Fibroblast of skin of right quadriceps (primary cell): Measurements from ENCODE around the gene NOL9.

ENCODE experiments used
- DNase-seq: peaks from one replicate; pipeline ENCODE4 v3.0.0-alpha.2; 2013

The NOL9 gene

DNA sequence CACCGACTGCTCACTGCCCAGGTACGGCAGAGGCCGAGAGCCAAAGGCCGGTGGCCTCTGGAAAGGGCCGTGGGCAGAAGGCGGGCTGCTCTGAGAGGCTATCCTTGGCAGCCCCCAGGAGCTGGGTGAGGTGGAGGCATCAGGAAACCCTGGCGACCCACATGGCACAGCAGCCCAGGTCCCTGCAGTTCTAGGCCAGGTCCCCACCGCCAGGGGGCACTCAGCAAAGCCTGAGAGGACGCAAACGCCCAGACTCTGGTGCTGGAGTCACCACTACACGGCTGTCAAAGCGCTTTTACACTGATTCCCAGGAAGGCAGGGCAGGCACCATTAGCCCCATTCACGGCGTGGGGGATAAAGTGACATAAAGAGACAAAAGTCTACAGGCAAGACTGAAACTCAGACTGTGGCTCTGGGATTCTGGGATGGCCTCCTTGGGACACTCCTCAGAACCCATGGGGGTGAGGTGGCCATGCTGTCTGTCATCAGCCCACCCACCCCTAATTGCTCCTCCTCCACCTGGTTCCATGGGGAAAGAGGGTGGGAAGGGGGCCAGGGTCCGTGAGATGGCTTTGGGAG is 67.8 kb downstream of the NOL9 start:
- DNase-seq: peak; percentile 78

DNA sequence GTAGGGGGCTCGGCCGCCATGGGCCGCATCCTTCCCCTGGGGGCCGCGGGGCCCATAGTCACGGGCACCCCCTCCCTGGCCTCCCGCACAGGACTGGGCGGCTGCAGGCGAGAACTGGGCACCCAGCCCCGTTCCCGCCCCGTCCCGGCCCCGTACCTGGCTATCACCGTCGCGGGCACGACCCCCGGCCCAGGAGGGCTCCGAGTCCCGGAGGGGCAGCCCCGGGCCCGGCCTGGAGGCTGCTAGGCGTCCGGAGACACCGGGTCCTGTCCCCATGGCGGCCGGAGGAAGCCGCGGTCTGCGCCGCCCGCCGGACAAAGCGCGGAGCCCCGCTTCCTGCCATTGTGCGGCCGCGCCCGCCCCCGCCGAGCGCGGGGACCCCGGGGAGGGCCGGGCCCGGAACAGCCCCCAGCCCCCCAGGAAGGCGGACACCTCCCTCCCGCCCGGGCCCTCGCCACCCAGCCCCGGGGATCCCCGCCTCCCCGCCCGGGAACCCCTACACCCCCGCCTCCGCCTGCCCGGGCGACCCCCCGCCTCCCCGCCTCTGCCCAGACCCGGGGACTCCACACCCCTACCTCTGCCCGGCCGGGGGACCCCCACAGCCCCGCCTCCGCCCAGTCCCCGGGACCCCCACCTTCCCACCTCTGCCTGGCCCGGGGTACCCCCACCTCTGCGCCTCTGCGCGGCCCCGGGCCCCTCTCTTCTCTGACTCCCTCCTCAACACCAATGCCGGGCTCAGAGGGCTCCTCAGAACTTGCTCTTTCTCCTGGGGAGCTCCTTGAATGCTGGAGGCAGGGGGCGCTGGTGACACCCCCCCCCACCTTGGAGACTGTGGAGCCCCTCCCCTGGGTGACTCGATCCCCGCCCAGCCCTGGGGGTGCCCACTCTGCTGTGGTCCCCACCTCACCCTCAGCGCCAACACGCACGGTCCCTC is 68.9 kb downstream of the NOL9 start:
- DNase-seq: peak; percentile 27

DNA sequence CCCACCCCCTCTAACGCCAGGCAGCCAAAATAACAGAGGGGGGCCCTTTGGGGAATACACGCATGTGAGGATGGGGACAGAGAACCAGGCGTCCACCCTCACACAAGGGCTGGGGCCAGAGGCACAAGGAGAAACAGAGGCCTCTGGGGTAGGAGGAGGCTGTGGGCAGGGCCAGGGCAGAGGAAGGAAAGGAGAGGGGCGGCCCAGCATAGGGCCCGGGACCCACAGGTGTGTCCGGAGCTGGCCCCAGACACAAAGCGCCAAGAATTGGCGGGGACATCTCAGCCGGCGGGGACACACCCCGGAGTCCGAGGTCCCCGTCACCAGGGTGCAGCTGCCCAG is 69.5 kb downstream of the NOL9 start:
- DNase-seq: no peak

DNA sequence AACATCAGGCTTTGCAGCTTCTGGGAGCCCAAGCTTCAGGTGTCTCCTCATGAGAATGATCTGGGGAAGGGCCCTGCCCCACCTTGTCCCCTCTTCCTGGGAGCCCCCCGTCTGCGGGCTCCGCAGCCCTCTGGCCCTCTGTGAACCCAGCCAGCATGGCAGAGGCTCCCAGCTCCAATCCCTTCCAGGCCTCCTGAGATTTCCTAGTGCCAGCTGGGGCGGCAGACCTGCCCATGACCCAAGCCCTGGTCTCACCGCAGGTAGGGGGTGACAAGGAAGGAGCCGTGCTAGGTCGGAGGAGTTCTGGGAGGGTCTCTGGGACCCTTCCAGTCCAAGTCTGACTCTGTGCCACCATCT is 70.6 kb downstream of the NOL9 start:
- no peak for DNase-seq

DNA sequence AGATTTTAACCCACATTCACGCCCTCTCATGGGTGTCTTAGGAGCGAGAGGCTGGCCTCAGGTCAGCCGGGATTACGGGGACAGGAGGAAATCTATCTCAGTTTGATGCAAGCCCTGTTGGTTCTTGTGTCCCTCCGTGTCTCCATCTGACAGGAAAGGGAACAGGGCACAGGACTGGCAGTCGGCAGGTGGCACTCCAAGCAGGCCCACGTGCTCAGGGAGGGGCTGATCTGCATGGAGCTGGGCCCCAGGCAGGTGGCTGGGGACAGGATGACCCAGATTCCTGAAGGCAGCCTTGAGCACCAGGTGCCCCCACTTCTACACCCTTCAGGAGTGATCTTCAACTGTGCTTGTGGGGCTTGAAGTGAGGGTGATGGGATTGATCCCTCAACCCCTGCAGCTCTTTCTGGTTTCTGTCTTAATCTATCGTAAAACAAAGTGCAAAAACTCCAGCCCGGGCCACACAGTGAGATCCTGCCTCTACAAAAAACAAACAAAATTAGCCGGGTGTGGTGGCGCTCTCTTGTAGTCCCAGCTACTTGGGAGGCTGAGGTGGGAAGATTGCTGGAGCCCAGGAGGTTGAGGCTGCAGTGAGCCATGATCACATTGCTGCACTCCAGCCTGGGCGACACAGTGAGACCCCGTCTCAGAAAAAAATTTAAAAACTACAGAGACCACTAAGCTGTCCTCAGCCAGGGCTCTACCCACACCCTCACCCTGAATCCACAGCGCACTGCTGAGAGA is 71.1 kb downstream of the NOL9 start:
- no peak for DNase-seq

DNA sequence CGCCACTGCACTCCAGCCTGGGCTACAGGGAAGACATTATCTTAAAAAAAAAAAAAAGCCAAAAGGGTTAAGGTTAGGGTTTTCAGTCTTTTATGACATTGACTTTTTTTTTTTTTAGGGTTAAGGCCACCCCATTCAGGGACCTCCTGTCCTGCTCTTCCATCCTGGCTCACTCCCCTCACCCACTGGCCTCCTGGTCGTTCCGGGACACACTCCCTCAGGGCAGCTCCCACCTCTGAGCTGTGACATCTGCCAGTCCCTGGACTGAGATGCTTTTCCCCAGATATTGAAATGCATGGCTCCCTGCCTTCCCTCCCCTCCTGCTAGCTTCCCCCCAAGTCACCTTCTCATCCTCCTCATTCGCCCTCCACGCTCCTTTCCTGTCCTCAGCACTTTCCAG is 72.5 kb downstream of the NOL9 start:
- no peak for DNase-seq

DNA sequence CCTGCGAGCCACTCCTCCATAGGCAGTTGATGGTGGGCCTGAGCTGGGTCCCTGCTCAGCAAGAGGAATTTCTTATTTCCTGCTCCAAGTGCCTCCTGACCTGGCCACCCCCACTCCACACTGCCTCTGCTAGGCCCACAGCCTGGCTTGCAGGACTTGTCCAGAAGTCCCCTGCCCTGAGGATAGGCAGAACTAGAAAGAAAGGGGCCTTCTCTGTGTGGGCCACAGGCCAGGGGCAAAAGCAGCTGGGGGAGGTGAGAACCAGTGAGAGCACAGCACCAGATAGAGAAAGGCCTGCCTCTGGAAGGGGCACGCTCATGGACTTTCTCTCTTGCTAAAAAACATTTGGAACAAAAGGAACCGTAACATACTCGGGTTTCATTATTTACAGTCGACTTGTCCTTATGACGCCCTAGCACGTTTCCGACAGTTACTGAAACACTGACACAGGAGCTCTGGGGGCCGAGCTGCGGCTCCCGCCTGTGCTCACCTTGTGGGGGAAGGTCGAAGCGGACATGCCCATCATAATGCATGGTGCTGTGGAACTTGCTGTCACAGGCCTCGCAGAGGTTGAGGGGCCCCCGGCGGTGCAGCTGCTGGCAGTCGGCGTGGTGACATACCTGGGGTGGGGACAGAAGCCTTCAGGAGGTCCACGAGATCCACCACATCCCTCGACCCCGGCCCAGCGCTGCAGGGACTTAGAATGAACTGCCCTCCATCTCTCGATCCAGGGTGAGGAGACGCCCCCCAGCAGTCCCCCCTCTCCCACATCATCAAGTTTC is 77.1 kb downstream of the NOL9 start:
- DNase-seq: no peak

DNA sequence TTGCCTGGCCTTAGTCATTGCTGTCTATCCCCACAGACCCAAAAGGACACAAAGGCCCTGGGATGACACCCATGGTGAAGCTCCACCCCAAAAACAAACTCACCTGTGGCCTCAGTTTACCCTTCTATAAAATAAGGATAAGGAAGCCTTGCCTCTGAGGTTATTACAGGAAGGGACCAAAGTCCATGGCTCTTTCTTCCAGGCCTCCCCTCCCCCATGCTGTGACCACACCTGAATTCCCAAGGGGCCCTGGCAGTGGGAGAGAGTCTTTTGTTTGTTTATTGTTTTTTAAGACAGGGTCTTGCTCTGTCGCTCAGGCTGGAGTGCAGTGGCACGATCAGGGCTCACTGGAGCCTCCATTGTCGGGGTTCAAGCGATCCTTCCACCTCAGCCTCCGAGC is 77.8 kb downstream of the NOL9 start:
- no peak for DNase-seq

DNA sequence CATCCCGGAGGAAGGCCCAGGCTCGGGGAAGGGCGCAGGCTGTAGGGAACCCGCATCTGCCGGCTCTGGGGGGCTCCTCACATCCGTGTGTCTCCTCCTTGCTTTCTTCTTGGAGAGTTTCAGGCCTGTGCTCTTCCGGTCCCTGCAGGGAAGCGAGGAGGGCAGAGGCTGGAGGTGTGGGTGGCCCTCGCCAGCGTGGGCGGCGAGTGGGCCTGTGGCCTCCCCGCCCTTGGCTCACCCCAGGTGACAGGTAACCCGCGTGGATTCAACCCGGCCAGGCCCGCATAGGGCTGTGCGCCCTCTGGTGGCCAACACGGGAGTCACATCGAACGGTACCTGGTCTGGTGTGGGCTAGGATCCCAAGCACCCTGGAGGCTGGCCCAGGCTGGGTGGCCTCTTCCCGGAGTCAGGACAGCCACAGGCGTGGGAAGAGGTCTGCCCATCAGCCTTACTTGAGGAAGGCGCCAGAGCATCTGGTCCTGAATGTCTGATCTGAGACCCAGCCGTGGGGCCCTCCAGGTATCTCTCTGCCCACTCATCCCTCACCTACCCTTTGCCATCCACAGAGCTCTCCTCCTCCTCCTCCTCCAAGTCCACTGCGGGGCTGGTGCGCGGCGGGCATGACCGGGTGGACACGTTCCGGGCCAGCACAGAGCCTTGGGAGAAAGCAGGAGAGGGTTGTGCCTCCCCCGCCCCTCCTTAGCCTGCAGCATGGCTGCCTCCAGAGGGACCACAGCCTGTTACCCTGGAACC is 78.8 kb downstream of the NOL9 start:
- no peak for DNase-seq

DNA sequence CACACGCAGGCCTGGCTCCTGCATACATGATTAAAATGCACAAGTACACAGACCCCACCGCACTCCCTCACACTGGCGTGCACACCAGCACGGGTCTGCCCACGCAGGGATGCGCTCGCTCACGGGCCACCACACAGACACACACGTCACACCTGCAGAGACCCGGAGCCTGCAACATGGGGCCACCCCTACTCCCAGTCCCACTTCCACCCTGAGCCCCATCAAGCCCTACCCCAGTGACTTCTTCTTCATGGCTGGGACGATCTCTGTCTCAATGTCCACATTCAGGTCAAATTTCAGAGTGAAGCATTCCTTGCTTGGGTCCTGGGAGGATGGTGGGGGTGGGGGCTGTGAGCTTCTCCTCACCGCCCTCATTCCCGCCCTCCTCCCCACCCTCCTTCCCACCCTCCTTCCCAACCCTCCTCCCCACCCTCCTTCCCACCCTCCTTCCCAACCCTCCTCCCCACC is 79.5 kb downstream of the NOL9 start:
- no peak for DNase-seq

DNA sequence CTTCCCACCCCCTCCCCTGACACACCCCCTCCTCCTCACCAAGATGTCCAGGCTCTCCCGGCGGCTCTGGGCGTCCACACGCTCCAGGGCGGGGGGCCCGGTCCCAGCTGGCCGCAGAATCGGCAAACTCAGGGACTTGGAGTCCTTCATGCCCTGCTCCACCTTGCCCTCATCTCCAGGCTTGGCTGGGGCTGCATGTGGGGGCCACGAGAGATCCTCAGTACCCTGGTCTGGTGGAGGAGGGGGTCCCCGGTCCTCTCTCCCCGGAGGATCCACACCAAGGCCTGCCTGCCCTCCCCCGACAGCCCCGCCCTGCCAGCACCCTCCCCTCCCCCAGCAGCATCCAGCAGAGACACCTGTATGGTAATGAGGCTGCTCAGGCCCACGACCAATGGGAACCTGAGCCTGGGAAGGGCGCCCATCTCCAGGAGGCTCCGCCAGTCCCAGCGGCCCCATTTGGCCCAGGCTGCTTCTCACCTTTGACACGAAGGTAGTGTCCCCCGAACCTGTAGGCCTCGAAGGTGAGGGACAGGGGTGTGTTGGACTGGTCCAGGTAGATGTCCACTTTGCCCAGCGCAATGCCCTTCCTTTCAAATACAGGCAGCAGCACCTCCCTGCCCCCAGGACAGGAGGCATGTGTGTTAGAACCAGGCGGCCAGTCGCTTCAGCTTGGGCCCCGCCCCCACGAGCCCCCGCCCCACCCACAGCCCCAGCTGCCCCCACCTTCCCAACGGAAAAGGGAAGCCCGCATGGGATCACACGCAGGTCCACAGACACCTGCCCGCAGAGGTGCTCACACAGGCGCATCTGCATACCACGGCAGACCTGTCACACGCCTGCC is 80.1 kb downstream of the NOL9 start:
- no peak for DNase-seq

DNA sequence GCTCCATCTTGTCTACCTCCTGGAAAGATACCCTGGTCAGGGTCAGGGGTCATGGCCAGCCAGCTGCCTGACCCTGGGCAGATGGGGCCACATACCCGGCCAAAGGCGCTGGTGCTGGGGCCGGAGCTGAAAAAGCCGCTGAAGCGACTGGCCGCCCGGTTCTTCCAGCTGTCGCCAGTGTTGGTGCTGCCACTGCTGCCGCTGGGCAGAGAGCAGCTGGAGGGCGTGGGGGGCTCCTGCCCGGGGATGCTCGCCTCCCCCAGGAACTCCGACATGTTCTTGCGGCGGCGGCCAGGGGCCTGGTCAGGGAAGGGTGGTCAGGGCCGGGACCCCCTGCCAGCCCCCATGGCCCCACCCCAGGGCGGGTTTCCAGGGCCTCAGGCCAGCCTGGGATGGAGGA is 81.2 kb downstream of the NOL9 start:
- no peak for DNase-seq

DNA sequence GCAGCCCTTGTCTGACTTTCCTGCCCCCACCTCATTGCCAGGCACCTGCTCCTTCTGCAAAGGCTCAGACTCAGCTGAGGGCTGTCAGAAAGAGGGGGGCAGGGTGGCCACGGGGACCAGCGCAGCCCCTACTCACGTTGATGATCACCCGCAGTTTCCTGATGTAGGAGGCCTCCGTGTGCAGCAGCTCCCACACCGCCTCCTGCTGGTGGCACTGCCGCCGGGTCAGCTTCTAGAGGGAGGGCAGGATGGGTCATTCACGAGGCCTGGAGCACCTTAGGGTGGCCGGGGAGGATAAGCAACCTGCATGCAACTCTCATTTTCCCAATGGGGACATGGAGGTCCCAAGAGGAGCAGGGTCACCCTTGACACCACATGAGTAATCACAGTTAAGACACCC is 81.9 kb downstream of the NOL9 start:
- DNase-seq: no peak

DNA sequence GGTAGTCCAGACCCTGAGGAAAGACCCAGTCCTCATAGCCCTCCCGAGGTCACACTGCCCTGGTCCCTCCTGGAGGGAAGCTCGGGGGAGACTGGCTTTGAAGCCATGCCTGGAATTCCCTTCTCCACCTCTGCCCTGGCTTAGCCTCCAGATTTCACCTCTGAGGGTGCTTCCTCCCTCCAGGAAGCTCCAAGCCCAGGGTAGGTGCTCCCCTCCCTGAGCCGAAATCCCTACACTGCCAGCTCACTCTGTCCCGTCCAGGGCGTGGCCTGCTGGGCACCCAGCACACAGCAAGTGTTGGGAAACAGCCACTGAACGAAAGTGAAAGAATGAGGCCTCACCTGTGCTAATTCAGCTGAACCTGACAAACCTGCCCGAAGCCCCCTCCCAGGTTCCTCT is 82.3 kb downstream of the NOL9 start:
- no peak for DNase-seq
